GM12872 (cell line): ENCODE measurements around the gene SCRN2.

Source experiments
- CTCF ChIP-seq: IDR thresholded peaks from 3 replicates; pipeline ENCODE4 v1.5.1; 2011; ENCODE audit warnings: low read depth, mild to moderate bottlenecking, low read length, moderate library complexity; ENCODE audit not compliant: insufficient read depth

SCRN2 gene

GRCh38 chr17:47806026-47806912, 34.8 kb downstream of the SCRN2 start:
- no peak for TF ChIP-seq CTCF

- TF ChIP-seq CTCF: no peak
These were observed 36.6 kb downstream of the SCRN2 start for GRCh38 chr17:47804461-47804860.

- no peak for TF ChIP-seq CTCF
These were observed 37.3 kb downstream of the SCRN2 start for GRCh38 chr17:47803751-47804150.

GRCh38 chr17:47803201-47803600, 37.9 kb downstream of the SCRN2 start:
- no peak for TF ChIP-seq CTCF

GRCh38 chr17:47802341-47803022, 38.6 kb downstream of the SCRN2 start:
- peak; percentile 89 for TF ChIP-seq CTCF

- no peak for TF ChIP-seq CTCF
These were observed 39.2 kb downstream of the SCRN2 start for GRCh38 chr17:47801906-47802305.

GRCh38 chr17:47801176-47801765, 39.8 kb downstream of the SCRN2 start:
- no peak for TF ChIP-seq CTCF
